SK-N-DZ (cell line): ENCODE results near the gene RASSF7.

ENCODE experiments used
- DNase-seq: peaks from one replicate; pipeline ENCODE4 v3.0.0-alpha.2; 2015; ENCODE audit warnings: low spot score

RASSF7 gene

DNA sequence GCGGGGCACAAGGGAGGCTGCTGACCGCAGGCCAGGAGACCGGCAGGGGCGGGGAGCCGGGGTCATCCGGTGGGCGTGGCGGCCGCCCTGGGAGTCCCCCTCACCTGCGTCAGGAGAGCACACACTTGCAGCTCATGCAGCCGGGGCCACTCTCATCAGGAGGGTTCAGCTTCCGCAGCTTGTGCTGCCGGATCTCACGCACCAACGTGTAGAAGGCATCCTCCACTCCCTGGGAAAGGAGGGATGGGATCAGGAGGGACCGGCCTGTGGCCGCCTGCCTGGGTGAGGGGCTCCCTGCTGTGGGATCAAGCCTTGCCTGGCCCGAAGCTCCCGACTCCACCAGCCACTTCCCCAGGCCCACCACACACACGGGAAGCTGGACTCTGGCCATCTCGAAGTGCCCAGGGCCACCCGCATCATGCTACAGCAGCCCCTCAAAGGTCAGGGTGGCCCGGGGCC is 28.2 kb upstream of the RASSF7 start:
- DNase-seq, result no peak

DNA sequence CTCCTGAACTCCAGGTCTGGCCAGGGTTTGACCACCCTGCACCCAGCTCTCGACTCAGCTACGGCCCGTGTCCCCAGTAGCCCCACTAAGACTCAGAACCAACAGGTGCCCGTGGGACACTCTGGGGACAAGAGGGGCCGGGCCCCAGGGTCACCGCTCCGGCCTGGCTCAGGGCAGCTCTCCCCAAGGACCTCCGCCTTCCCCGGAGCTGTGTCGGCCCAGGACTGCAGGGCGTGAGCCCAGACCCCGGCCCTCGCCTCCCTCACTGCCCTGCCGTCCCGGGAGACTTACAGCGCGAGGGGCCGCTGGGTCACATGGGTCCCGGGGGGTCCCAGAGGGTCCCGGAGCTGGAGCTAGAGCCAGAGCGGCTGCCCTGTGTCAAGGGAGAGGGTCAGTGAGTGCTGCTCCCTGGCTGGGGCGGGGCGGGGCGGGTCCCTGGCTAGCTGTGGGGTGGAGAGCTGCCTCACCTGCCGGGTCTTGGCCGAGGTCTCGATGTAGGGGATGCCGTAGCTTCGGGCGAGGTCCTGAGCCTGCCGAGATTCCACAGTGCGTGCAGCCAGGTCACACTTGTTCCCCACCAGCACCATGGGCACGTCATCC is 27.7 kb upstream of the RASSF7 start:
- no peak for DNase-seq

DNA sequence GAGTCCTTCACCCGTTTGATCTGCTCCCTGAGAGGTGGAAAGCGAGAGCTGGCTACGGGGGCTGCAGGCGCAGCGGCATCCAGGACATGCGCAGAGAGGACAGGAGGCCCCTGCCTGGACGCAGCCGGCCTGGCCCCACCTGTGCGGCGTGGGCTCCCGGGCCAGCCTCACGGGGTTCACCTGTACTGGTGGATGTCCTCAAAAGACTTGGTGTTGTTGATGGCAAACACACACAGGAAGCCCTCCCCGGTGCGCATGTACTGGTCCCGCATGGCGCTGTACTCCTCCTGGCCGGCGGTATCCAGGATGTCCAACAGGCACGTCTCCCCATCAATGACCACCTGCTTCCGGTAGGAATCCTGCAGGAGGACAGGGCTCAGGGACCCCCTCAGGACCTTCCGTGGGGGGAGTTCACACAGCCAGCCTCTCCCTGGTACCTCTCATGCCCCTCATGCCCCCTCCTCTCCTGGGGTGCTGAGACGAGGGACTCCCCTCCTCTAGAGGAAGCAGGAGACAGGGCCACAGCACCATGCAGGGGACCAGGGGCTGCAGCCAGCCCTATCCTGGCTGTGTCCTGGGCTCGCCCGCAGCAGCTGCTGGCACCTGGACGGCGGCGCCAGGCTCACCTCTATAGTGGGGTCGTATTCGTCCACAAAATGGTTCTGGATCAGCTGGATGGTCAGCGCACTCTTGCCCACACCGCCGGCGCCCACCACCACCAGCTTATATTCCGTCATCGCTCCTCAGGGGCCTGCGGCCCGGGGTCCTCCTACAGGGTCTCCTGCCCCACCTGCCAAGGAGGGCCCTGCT is 27.0 kb upstream of the RASSF7 start:
- no peak for DNase-seq

DNA sequence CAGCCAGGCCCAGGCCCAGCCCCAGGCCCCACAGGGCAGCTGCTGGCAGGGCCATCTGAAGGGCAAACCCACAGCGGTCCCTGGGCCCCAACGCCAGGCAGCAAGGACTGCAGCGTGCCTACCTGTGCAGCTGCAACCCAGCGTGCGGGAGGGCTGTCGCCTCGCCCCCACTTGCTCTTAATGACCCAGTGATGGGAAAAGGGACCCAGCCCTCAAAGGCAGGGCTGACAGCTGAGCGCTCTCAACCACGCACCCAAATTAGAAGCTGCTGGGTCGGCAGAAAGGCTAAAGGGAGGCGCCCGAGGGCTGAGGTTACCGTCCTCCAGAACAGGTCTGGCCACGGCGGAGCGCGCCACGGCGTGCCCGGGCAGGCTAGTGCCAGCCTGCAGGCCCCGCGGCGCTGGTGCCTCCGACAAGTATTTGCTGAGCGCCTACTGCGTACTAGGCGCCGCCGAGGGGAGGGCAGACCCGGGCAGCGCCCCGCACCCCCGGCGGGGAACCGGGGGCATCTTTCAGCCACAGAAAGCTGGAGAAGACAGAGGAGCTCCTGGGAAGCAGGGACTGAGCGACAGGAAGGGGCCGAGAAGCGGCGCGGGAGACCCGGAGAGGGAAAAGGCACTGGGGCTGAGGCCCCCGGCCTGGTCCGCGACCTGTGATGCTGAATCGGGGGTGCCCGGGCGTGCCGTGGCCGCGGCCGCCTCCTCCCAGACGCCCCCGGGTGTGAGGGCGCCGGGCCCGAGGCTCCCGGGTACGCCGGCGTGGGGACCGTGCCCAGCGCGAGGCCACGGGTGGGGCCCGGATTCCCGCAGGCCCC is 26.2 kb upstream of the RASSF7 start:
- no peak for DNase-seq

DNA sequence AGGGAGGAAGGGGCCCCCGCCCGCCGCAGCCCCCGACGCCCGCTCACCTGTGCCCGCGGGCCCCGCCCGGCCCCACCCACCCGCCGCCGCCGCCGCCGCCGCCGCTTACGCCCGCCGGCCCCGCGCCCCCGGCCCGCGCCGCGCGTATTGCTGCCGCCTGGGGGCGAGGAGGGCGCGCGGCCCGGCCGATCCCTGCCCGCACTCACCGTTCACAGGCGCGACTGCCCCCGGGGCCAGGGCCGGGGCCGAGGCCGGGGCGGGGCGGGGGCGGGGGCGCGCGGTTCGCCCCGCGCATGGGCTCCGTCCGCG is 25.6 kb upstream of the RASSF7 start:
- DNase-seq, result no peak

DNA sequence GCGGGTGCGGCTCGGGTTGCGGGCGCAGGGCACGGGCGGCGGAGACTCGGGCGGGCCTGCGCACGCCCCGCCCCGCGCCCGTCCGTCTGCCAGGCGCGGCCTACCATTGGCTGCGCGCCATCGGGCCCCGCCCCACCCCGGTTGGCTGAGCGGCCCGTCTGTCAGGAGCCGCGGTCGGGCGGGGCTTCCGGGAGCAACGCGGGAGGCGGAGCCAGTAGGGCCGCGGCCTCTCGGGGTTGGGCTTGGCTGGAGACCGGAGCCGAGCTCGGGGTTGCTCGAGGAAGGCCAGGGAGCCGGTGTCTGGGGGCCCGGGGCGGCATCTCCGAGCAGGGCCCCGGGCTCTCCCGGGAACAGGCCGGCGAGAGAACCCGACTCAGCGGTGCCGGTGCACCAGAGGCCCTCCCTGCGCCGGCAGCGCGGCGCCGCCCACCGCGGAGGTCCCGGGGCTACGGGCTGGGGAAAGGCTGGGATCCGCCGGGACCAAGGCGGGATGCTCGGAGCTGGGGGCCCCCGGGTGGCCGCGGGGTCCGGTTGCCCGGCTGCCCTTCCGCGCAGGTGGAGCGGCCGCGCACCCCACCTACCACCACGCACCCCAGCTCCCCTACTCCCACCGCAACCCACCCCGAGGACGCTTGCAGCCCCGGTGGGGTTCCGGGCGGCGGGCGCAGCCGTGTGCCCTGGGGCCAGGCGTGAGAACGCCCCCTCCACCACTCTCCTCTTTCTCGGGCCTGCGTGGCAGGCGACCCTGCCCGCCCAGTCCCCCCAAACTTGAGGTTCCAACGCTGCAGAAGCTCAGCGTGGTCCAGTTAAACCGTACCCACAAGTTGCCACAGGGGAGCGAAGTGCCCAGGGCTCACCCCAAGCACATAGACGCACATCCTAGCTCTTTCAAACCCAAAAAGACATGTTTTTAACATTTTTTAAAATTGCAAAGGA is 25.0 kb upstream of the RASSF7 start, which contains the start of gene HRAS:
TSS of gene HRAS (minus strand) at position 58 of the 936 bp plus-strand sequence.
- peak; percentile 90 for DNase-seq

DNA sequence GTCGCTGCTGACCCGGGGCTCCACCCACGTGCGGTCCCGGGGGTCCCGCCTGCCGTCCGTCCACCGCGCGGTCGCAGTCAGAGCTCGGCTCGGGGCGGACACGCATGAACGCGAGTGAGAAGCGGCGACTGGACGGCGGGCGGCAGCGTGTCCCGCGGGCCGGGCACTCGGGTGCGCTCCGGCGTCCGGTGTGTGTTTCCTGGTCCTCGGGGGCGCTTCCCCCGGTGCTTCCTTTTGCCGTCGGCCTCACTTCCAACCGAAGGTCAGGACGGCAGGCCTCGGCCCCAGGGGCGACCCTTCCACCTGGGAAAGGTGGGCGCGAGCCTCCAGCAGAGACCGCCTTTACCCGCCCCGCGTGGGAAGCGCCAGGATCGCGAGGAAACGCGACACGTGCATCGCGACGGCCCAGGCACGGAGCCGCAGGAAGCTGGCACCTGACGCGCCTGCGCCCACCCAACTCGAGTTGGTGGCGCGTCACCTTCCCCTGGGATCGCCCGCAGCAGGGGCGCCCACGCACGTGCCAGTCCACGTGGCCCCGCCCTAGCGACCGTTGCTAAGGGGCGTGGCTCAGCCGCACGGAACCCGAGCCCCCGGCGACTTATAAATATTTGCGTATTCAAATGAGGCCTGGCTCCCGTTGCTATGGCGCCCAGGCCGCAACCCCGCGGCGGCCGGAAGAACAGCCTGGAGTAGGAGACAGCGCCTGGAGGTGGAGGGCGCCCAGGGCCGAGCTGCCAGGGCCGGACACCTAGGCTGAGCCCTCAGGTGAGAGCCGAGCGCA is 23.7 kb upstream of the RASSF7 start, which contains the start of gene LRRC56:
TSS of gene LRRC56 (plus strand) at position 687 of the 781 bp plus-strand sequence. CDS start 3,158 bp downstream, outside the sequence.
- no peak for DNase-seq

DNA sequence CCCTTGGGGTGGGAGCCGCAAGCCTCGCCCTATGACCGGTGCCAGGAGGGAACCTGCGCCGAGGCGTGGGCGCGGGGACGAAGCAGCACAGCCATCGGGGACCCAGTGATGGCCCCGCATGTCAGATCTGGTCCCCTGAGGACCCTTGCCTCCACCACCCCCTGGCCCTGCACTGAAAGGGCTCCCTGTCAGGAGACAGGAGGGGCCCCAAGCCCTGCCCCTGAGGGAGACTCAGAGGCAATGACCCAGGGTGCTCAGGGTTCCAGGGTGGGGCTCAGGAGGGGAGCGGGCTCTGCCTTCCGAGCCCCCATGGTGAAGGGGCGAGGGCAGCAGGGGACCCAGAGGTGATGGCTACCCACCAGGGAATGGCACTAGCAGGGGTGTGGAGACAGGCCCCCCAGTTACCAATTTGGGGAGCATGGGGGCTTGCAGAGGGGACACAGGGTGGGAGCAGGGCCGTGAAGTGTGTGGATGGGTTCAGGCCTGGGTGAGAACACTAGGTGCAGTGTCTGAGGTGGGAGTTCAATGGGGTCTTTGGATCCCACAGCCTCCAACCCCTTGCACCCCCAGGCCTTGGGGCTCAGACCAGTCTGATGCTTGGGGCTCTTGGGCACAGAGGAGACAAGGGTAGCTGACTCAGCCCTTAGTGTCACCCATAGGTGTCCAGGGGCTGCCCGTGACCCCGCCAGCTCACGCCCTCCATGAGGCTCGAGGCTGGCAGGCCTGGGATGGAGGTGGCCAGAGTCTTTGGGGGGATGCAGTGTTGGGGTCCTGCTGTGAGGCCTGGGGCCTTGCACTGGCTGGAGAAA is 22.9 kb upstream of the RASSF7 start:
- no peak for DNase-seq

DNA sequence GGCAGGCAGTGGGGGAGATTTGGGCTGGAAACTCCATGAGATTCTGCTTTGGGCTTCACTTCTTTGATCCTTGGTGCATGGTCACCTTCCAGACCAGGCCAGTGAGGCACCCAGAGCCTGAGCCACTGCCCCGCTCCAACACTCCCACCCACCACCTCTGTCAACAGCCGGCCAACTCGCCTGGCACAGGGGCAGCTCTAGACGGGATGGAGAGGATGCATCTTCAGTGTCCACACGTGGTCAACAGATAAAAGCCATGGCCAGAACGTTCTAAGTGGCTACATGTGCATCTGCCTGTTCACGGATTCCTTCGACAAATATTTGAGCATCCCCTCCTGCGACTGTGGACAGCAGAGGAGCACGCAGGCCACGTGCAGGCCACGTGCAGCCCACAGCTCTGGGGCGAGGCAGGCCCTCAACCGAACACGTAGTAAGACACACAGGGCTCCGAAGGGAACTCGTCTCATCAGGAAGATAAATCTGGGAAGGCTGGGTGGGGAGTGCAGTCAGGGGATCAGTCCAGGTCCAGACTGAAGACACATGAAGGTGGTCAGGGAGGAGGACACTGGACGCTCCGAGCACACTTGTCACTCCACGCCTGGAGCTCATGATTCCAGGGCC is 22.2 kb upstream of the RASSF7 start:
- no peak for DNase-seq

DNA sequence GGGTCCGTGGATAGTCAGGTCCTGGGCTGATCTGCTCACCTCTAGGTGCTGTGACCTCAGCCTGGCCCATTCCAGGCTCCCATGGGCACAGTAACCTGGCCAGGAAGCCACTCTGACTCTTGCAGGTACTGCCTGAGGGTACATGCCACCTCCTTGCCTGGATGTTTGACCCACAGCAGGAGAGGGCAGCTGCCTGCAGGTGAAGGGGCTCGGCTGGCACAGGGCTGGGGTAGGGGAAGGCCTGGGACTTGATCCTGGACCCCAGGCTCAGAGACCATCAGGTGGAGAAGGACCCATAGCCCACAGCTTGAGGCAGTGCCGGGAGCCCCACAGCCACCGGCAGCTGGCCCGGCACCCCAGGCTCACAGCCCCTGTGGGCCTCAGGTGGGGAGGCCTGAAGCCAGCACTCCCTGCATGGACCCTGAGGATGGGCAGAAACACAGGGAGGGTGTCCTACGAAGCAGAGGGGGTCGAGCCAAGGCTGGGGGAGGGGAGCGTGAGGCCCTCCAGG is 20.7 kb upstream of the RASSF7 start:
- no peak for DNase-seq

DNA sequence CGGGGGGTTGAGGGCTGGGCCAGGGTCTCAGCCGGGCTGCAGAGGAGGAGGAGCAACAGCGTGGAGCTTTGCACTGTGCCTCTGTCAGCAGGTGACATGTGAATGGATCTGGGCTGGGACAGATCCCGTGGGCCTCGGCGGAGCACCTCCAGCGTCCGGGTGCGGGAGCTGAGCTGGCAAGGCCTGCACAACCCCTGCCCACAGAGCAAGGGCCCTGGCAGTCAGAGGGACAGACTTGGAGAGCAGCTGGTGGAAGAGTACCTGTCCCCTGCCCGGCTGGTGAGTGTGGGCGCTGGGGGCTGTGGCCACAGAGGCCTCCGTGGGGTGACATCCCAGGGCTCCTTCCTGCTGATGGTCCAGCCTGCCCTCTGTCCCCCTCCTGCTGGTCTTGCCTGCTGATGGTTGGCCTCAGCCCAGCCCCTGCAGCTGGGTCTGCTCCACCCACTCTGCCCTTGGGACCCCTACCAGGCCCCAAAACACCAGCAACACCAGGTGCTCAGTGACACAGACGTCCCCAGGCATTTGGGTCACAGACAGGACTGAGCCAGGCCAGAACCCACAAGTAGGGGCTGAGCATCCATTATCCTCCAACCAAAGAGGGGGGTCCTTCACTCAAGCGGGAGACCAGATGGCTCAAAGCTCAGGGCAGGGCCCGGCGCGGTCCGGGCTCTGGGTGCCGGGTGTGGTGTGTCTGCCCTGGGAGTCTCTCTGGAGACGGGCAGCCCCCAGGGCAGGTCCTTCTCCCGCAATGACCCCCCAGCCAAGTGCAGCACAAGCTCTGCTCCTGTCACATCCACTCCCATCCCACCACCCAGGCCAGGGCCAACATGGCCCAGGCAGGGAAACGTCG is 20.0 kb upstream of the RASSF7 start:
- no peak for DNase-seq

DNA sequence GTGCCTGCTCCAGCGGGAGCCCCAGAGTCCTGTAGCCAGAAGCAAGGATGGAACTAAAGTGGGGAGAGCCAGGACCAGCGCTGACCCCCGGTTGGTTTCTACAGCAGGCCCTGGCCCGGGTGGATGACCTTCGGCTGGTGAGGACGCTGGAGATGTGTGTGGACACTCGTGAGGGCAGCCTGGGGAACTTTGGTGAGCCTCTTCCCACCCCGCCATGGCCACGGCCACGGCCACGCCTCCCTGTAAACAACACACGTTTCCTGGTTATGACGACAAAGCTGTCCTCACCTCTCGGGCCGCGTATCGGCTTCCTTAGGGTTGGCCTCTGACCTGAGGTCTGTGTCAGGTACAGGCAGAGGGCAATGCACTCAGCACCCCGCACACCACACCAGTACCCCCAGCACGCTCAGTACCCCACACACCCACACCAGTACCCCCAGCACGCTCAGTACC is 19.3 kb upstream of the RASSF7 start:
- no peak for DNase-seq

DNA sequence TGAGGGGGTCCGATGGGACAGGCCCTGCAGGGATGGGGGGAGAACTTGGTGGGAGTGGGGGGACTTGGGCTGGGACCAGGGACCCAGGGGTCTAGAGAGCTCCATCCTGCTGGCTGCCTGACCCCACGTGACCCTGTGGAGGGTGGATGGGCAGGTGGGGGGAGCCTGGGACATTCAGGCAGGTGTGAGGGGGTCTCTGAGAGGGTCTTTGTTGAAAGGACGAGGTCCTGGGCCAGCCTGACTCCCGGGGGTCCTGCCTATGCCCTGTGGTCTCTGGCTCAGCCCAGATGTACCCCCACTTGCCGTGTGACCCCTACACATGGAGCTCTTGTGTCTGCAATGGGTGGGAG is 16.0 kb upstream of the RASSF7 start:
- no peak for DNase-seq

DNA sequence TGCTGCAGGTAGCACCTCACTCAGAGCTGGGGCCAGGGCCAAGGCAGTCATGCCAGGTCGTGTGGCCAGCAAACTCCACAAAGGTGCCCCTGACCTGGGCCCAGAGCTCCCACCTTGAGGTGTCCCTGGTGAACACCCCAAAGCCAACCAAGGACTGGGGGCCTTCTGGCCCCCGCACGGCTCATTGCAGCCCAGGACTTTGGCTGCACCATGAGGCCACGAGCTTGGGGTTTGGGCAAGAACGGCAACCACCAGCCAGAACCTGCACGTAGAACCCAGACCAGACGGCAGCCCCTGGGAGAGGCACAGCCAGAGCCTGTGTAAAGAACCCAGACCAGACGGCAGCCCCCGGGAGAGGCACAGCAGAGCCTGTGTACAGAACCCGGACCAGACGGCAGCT is 15.6 kb upstream of the RASSF7 start:
- no peak for DNase-seq

DNA sequence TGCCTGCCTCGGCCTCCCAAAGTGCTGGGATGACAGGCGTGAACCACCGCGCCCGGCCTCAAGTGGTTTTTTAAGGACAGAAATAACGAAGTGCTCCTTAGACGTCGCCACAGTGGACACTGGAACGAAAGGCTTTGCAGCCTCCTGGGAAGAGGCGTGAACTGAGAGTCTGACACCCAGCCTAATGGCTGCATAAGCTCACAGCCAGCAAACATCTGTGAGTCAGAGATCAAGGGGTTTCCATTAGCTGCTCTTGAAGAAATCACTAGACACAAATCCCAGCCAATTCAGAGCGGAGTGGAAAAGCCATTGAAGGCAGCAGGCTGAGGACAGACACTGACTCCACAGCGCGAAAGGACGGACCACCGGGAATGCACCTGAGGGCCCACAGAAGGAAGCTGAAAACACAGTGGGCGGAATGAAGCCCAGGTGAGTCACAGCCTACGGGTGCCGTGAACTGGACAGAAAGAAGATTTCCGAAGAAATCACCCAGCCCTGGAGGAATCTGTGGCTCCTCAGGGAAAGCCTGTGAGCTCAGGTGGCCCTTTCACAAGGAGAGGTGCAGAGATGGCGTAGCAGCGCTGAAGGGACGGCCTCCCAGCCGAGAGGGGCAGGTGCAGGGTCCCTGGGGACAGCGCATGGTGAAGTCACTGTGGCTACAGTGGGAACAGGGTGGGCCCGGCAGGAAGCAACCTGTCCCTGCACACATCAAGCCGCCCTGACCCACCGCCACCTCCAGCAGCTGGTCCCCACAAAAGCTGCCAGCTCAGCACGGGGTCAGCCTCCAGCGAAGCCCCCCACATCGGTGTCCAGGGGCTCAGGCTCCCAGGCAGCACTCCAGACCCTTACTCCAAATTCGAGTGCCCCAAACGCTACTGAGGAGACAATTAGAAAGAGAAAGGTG is 11.8 kb upstream of the RASSF7 start:
- DNase-seq, result no peak

DNA sequence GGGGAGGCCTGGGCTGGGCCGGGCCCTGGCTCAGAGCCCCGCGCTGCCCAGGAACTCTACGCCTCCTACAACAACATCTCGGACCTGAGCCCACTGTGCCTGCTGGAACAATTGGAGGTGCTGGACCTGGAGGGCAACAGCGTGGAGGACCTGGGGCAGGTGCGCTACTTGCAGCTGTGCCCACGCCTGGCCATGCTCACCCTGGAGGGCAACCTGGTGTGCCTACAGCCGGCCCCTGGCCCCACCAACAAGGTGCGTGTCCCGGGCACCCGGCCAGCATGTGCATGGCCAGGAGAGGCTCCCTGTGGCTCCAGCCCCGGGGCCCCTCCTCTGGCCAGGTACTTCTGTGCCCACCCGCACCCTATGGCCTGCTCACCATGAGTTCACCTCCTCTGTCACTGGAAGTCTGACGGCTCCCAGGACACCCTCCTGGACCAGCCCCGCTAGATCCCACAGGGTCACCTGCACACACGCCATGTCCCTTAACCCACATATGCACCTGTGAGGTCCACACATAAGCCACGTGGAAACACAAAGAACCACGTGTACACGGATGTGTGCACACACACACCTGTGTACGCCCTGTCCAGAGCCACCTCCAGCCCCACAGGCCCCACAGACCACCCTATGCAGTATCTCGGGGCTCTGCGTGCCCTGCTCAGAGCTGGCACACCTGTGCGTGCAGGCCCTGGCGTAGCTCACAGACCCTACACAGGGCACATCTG is 10.6 kb upstream of the RASSF7 start:
- DNase-seq, result no peak
